NCI-H1436 treated with DMSO at 0.1 percent for 48 hours (cell line): ENCODE measurements around the gene SGTA.

ENCODE experiments used
- DNase-seq: peaks from one replicate; lab custom pipeline; 2025; lab: John Stamatoyannopoulos, UW

Gene SGTA

GRCh38 chr19:2809387-2810140 is 26.5 kb upstream of the SGTA start:
- DNase-seq: no peak

- DNase-seq: no peak
These were observed 25.3 kb upstream of the SGTA start for GRCh38 chr19:2808129-2808941.

- no peak for DNase-seq
These were observed 24.5 kb upstream of the SGTA start for GRCh38 chr19:2807379-2808128.

- DNase-seq: no peak
These were observed 23.8 kb upstream of the SGTA start for GRCh38 chr19:2806736-2807378.

- DNase-seq: no peak
These were observed 23.0 kb upstream of the SGTA start for GRCh38 chr19:2805991-2806649.

GRCh38 chr19:2805261-2805900 is 22.3 kb upstream of the SGTA start:
- DNase-seq: no peak

GRCh38 chr19:2804156-2805004 is 21.3 kb upstream of the SGTA start:
- DNase-seq: no peak

GRCh38 chr19:2803486-2804155 is 20.5 kb upstream of the SGTA start:
- DNase-seq: no peak

- no peak for DNase-seq
These were observed 19.8 kb upstream of the SGTA start for GRCh38 chr19:2802826-2803225.

GRCh38 chr19:2800506-2800905 is 17.4 kb upstream of the SGTA start:
- no peak for DNase-seq

- DNase-seq: no peak
These were observed 16.4 kb upstream of the SGTA start for GRCh38 chr19:2799273-2800020.

GRCh38 chr19:2798733-2799132 is 15.7 kb upstream of the SGTA start:
- DNase-seq: no peak

GRCh38 chr19:2798158-2798685 is 15.1 kb upstream of the SGTA start:
- DNase-seq: no peak

GRCh38 chr19:2797280-2797679 is 14.2 kb upstream of the SGTA start:
- no peak for DNase-seq

- no peak for DNase-seq
These were observed 13.7 kb upstream of the SGTA start for GRCh38 chr19:2796659-2797266.

- no peak for DNase-seq
These were observed 13.0 kb upstream of the SGTA start for GRCh38 chr19:2795827-2796658.

- DNase-seq: no peak
These were observed 10.5 kb upstream of the SGTA start for GRCh38 chr19:2793577-2793976.
